Adrenal gland (tissue), 5 donors: ENCODE data around the gene NCOA6.

ENCODE experiments used
- CTCF ChIP-seq, 6 experiments: fragments of 450-650 bp in 4 of 6; fragments of 200-600 bp in 2 of 6; sonication (generic) in 1 of 6; IDR thresholded peaks; 1 replicate in 5 of 6; 2 replicates in 1 of 6; pipeline versions ENCODE4 v1.5.1 to v1.8.0; 2016 to 2021; ENCODE audit warnings: antibody characterized with exemption in 6 of 6, mild to moderate bottlenecking in 2 of 6, moderate library complexity in 1 of 6
- POLR2A ChIP-seq, 2 donors: fragments of 450-650 bp; IDR thresholded peaks; one replicate each; pipeline ENCODE4 v1.6.1; 2017; ENCODE audit warnings: antibody characterized with exemption in 2 of 2, mild to moderate bottlenecking in 2 of 2, moderate library complexity in 1 of 2
- donor health status: DM: no; HTN: no; CAD: no.

DNA sequence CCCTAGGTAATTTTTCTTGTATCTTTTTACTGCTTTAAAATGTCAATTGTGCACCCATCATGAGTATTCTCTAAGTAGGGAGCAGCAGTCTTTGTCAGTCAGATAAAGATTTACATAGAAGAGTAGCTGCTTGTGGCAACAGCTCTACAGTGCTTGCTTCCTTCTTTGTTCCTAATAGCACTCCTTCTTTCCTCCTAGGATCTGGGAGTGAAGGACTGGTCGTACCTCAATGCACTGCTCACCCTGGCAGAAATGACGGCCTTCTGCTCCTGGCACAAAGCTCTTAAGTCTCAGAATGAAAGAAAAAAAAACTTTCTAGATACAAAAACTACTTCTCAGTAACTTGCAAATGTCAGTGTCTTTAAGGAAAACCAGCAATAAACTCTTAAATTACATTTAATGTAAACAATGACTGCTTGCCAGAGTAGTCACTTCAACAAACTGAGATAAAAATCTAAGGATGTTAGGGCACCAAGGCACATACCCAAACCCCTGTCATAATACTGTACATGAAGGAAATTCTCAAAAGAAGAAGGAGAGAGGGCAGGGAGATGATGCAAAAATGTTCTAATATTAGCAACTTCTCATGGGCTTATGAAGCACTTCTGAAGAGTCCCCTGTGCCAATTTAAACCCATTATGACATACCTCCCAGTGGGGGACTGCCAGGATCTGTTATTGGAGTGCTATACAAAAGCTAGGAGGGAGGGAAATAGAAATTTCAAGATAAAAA lies 34.0 kb downstream of the NCOA6 start:
- TF ChIP-seq POLR2A (IDR thresholded peaks at IDR 0.05) (no peak), CTCF (IDR thresholded peaks at IDR 0.05) (no peak)
